Caco-2 (cell line): ENCODE measurements around the gene HMCN2. TPM values are rescaled to one million over a fixed set of nuclear protein-coding genes. Genes with fewer than 3 reads are reported as not detected.

Source experiments
- BruUV-seq: library from RNA; stranded (reverse); fragments of 400-500 nt; replicated peaks from 2 replicates; lab custom pipeline; 2021; lab: Mats Ljungman, UMichigan
- CTCF ChIA-PET: fragments of 300-600 bp; sonication (Branson Sonifier 250); formaldehyde crosslinking; loops from one replicate; lab custom pipeline; 2022; ENCODE audit warnings: antibody characterized with exemption; lab: Charles Lee
- POLR2A ChIA-PET: fragments of 300-600 bp; sonication (Branson Sonifier 250); formaldehyde crosslinking; loops from one replicate; lab custom pipeline; 2022; ENCODE audit warnings: antibody characterized with exemption; lab: Charles Lee
- DNase-seq, 2 experiments: peaks; one replicate each; pipeline versions ENCODE4 v3.0.0 to v3.0.0-alpha.2; 2020 to 2022
- H3K27me3 ChIP-seq: replicated peaks from 2 replicates; pipeline ENCODE4 v1.6.0; 2011; ENCODE audit warnings: low read length; ENCODE audit not compliant: control insufficient read depth, insufficient read depth
- H3K36me3 ChIP-seq: 2 replicates; pipeline ENCODE4 v1.5.1; 2011; ENCODE audit warnings: low read length; ENCODE audit not compliant: control insufficient read depth, insufficient read depth
- H3K4me1 ChIP-seq: fragments of 250-450 bp; sonication (Bioruptor Pico); 2 replicates; pipeline ENCODE4 v1.5.1; 2020; ENCODE audit warnings: mild to moderate bottlenecking
- H3K4me3 ChIP-seq: 2 replicates; pipeline ENCODE4 v1.5.1; 2011; ENCODE audit warnings: low read depth, mild to moderate bottlenecking, control low read depth, low read length
- H3K9me3 ChIP-seq: fragments of 250-450 bp; sonication (Bioruptor Pico); 2 replicates; pipeline ENCODE4 v1.5.1; 2020; ENCODE audit warnings: mild to moderate bottlenecking, moderate library complexity
- H3K27ac Mint-ChIP-seq: one replicate; pipeline ENCODE4 v1.8.0; 2022; ENCODE audit warnings: mixed read lengths; ENCODE audit not compliant: unreplicated experiment
- H3K27me3 Mint-ChIP-seq: one replicate; pipeline ENCODE4 v1.8.0; 2022; ENCODE audit warnings: mixed read lengths; ENCODE audit not compliant: insufficient read depth, unreplicated experiment
- H3K36me3 Mint-ChIP-seq: one replicate; pipeline ENCODE4 v1.8.0; 2022; ENCODE audit warnings: mild to moderate bottlenecking, mixed read lengths; ENCODE audit not compliant: insufficient read depth, unreplicated experiment
- H3K4me1 Mint-ChIP-seq: one replicate; pipeline ENCODE4 v1.8.0; 2022; ENCODE audit warnings: low read depth, mixed read lengths; ENCODE audit not compliant: unreplicated experiment
- H3K4me3 Mint-ChIP-seq: one replicate; pipeline ENCODE4 v1.8.0; 2022; ENCODE audit warnings: mild to moderate bottlenecking, moderate library complexity, mixed read lengths; ENCODE audit not compliant: unreplicated experiment
- H3K9me3 Mint-ChIP-seq: one replicate; pipeline ENCODE4 v1.8.0; 2022; ENCODE audit warnings: mixed read lengths; ENCODE audit not compliant: unreplicated experiment
- intact Hi-C: fragments of 100-400 bp; cut with micrococcal nuclease; formaldehyde crosslinking; loops from one replicate; pipeline ENCODE4 v1.10.0; 2022; ENCODE audit not compliant: unreplicated experiment
- total RNA-seq: library from RNA; stranded (reverse); gene quantifications from 2 replicates; pipeline ENCODE4 v1.2.3, GENCODE V29; 2022
- TF ChIP-seq, protein P1 (sequence below), 2 experiments: fragments of 200-600 bp in 1 of 2; IDR thresholded peaks; 1 replicate in 1 of 2; 2 replicates in 1 of 2; pipeline versions ENCODE4 v1.5.1 to v1.8.0; 2011 to 2022; ENCODE audit warnings: antibody characterized with exemption in 1 of 2, control low read depth in 1 of 2, inconsistent platforms in 1 of 2, low read depth in 1 of 2, low read length in 1 of 2, mild to moderate bottlenecking in 1 of 2, moderate library complexity in 1 of 2; ENCODE audit not compliant: insufficient read depth in 1 of 2, severe bottlenecking in 1 of 2, unreplicated experiment in 1 of 2

The HMCN2 gene
- total RNA-seq, 1 experiment from 2014 or later: 0.41 TPM

DNA sequence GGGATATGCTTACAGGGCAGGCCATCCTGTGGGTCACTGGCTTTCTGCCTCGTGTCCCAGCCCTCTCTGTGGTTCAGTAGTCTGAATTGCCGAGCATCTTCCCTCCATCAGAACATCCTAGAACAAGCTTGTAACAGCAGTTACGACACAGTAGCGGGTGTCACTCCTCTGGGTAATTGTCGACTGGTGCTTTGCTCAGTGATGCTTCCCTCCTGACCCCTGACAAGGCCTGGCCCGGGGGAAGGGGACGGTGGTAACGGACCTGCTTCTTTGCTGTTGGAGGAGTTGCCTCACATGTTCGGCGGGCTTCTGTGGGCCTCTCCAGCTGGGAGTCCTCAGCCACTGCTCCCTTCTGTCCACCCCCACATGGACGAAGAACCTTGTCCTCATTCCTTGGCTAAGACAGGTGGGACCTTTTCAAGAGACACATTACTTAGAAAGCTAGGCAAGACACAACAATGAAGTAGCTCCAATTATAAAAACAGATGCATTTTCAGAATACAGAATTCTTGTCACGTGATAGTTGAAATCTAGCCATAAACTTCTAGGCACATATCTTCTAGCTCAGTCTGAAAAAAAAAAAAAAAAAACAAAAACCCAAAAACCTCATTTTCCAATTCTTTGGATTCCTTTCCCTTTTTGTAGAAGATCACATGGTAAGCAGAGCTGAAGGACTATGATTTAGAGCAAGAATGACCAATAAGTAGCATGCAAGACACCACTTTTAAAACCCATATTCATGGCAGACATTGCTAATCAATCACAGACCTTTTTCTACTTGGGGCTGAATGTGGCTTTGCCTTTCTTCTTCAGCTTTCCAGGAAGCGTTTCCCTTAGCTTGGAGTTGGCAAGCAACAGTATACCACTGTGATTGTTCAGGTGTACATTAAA is 25.0 kb downstream of the HMCN2 start:
- TF ChIP-seq, protein P1, sequence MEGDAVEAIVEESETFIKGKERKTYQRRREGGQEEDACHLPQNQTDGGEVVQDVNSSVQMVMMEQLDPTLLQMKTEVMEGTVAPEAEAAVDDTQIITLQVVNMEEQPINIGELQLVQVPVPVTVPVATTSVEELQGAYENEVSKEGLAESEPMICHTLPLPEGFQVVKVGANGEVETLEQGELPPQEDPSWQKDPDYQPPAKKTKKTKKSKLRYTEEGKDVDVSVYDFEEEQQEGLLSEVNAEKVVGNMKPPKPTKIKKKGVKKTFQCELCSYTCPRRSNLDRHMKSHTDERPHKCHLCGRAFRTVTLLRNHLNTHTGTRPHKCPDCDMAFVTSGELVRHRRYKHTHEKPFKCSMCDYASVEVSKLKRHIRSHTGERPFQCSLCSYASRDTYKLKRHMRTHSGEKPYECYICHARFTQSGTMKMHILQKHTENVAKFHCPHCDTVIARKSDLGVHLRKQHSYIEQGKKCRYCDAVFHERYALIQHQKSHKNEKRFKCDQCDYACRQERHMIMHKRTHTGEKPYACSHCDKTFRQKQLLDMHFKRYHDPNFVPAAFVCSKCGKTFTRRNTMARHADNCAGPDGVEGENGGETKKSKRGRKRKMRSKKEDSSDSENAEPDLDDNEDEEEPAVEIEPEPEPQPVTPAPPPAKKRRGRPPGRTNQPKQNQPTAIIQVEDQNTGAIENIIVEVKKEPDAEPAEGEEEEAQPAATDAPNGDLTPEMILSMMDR (IDR thresholded peaks at IDR 0.05; ENCODE audit: insufficient read depth in 1 of 2, low read depth in 1 of 2, low read length in 1 of 2, severe bottlenecking in 1 of 2, unreplicated experiment in 1 of 2): no peak
- POLR2A ChIA-PET: interaction anchor here (0.5 kb wide), 1 partner anchor 289 kb away, joined by 13 read pairs; the partner anchor contains the start of gene FUBP3
- H3K27ac Mint-ChIP-seq: no peak overlapping the region
- H3K27me3 Mint-ChIP-seq: peaks cover 32% of the 10 kb centered on the region
- H3K4me3 Mint-ChIP-seq: no peak overlapping the region
- H3K4me1 Mint-ChIP-seq: no peaks in the 10 kb centered on the region
- BruUV-seq: no TSS peak
- H3K9me3 Mint-ChIP-seq: no peaks in the 10 kb centered on the region
- no peak overlapping the region for H3K4me3 ChIP-seq
- intact Hi-C loops: no loop called here
- DNase-seq: no peak
- H3K36me3 ChIP-seq: no peaks in the 10 kb centered on the region
- no peaks in the 10 kb centered on the region for H3K36me3 Mint-ChIP-seq
- H3K9me3 ChIP-seq: no peaks in the 10 kb centered on the region
- 0 out of 2 replicates have a peak, but pooled peaks cover 2% of the 10 kb centered on the region for H3K27me3 ChIP-seq
- CTCF ChIA-PET: no interaction called here
- no peaks in the 10 kb centered on the region for H3K4me1 ChIP-seq

DNA sequence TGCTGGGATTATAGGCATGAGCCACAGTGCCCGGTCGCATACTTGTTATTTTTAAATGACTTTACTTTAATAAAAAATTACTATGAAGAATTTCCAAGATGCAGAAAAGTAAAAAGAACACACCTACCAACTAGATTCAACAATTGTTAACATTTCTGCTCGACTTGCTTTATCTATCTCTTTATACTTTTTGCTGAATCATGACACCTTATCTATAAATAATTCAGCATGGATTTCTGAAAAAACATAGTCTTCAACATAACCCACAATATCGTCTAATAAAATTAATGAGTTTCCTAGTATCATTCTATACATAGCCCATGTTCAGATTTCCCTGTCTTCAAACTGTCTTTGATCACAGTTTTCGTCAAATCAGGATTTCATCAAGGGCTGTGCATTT is 25.9 kb downstream of the HMCN2 start:
- TF ChIP-seq, protein P1 (IDR thresholded peaks at IDR 0.05; ENCODE audit: insufficient read depth in 1 of 2, low read depth in 1 of 2, low read length in 1 of 2, severe bottlenecking in 1 of 2, unreplicated experiment in 1 of 2): no peak
- Mint-ChIP-seq H3K27me3 (peaks cover 32% of the 10 kb centered on the region), H3K9me3 (no peaks in the 10 kb centered on the region), H3K4me1 (no peaks in the 10 kb centered on the region), H3K36me3 (no peaks in the 10 kb centered on the region), H3K4me3 (no peak overlapping the region), H3K27ac (no peak overlapping the region)
- BruUV-seq: no TSS peak
- Histone ChIP-seq H3K9me3 (no peaks in the 10 kb centered on the region), H3K36me3 (no peaks in the 10 kb centered on the region), H3K27me3 (0 out of 2 replicates have a peak, but pooled peaks cover 2% of the 10 kb centered on the region), H3K4me3 (no peak overlapping the region), H3K4me1 (no peaks in the 10 kb centered on the region)
- ChIA-PET CTCF (no interaction called here), POLR2A (interaction anchor here (0.5 kb wide), 1 partner anchor 288 kb away, joined by 13 read pairs; the partner anchor contains the start of gene FUBP3)
- intact Hi-C loops: no loop called here
- DNase-seq: no peak

- peaks cover 31% of the 10 kb centered on the region for H3K27me3 Mint-ChIP-seq
Measured at GRCh38 chr9:130292106-130292505, 26.5 kb downstream of the HMCN2 start.

More at GRCh38 chr9:130292106-130292505, 26.5 kb downstream of the HMCN2 start:
- Mint-ChIP-seq H3K4me3 (no peak overlapping the region), H3K36me3 (no peaks in the 10 kb centered on the region), H3K27ac (no peak overlapping the region), H3K4me1 (no peaks in the 10 kb centered on the region), H3K9me3 (no peaks in the 10 kb centered on the region)
- ChIA-PET CTCF (no interaction called here), POLR2A (no interaction called here)
- Histone ChIP-seq H3K9me3 (no peaks in the 10 kb centered on the region), H3K36me3 (no peaks in the 10 kb centered on the region), H3K27me3 (0 out of 2 replicates have a peak, but pooled peaks cover 2% of the 10 kb centered on the region), H3K4me1 (no peaks in the 10 kb centered on the region), H3K4me3 (no peak overlapping the region)
- no peak for DNase-seq
- TF ChIP-seq, protein P1 (IDR thresholded peaks at IDR 0.05; ENCODE audit: insufficient read depth in 1 of 2, low read depth in 1 of 2, low read length in 1 of 2, severe bottlenecking in 1 of 2, unreplicated experiment in 1 of 2): no peak
- no TSS peak for BruUV-seq
- intact Hi-C loops: no loop called here
